ENCODE results near the gene DPM1.

DNA sequence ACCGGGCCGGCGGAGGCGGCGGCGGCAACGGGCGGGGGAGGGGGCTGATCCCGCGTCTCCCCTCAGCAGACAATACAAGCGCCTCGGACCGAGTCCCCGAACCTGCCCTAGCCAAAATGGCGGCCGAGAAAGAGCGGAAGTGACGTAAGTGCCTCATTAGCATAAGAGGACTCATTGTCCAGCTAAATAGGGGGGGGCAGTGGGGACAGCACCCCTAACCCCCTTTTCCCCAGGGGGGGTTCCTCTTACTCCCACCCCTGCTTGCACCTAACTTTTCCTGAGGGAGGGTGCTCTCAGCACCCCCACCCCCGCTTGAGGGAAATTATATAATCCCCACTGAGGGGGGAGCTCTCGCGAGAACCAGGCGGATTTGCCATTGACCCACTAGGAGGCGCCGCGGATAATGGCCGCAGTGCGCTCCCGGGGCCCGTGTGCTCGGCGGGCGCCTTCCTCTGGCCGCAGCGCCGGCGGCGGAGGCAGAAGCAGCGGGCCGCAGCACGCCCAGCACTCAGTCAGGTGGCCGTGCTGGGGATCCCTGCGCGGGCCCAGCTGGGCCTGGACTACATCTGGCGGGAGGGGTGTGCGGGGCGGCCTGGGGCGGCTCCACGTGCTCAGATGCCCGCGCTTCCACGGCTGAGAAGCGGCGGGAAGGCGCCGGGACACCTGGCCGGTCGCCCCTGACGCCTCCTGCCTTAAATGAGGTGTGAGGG is 26.9 kb downstream of the DPM1 start, which contains the start of gene ADNP:
- TF ChIP-seq CTCF (IDR thresholded peaks at IDR 0.05) = peak; percentile 42 to 83 (median 79)
- TF ChIP-seq POLR2A (IDR thresholded peaks at IDR 0.05) = peak; percentile 87 to 94 (median 91)
